ENCODE measurements around the gene DDX49.

Gene DDX49

GRCh38 chr19:18871543-18871942 is 48.0 kb upstream of the DDX49 start:
- no peak overlapping the region for H3K9ac ChIP-seq (ENCODE audit: low read length)
- no peaks in the 10 kb centered on the region for H3K9me3 ChIP-seq (ENCODE audit: insufficient read depth, low read length)
- H3K4me3 ChIP-seq (ENCODE audit: insufficient read depth, low read length, poor library complexity, severe bottlenecking), result no peak overlapping the region
- H4K20me1 ChIP-seq (ENCODE audit: low read depth, low read length), result no peaks in the 10 kb centered on the region
- no peaks in the 10 kb centered on the region for H3K27me3 ChIP-seq (ENCODE audit: low read length)
- H3K9me2 ChIP-seq (replicated peaks; ENCODE audit: insufficient read depth, low read length), result no peaks in the 10 kb centered on the region
- no peaks in the 10 kb centered on the region for H3F3A ChIP-seq (ENCODE audit: insufficient read depth)
- TF ChIP-seq EZH2phosphoT487 (conservative IDR thresholded peaks at IDR 0.05; ENCODE audit: low read length), result no peak
- TF ChIP-seq CTCF (IDR thresholded peaks at IDR 0.05; ENCODE audit: insufficient read depth, low read length, poor library complexity, severe bottlenecking), result no peak
- H3K27ac ChIP-seq (ENCODE audit: low read depth, low read length), result no peak overlapping the region
- no peaks in the 10 kb centered on the region for H3K79me2 ChIP-seq (ENCODE audit: insufficient read depth, low read length)
- H3K36me3 ChIP-seq (ENCODE audit: low read length), result peaks cover 4% of the 10 kb centered on the region; the same call in 1 of the 2 replicates
- H3K4me2 ChIP-seq (ENCODE audit: low read depth, low read length, poor library complexity, severe bottlenecking), result no peak overlapping the region
- no peak overlapping the region for H2AFZ ChIP-seq (ENCODE audit: low read depth, low read length, severe bottlenecking)

- Histone ChIP-seq H3K9ac (ENCODE audit: low read length) (no peak overlapping the region), H3F3A (ENCODE audit: insufficient read depth) (no peaks in the 10 kb centered on the region), H3K27me3 (ENCODE audit: low read length) (no peaks in the 10 kb centered on the region), H2AFZ (ENCODE audit: low read depth, low read length, severe bottlenecking) (no peak overlapping the region), H3K4me3 (ENCODE audit: insufficient read depth, low read length, poor library complexity, severe bottlenecking) (no peak overlapping the region), H3K79me2 (ENCODE audit: insufficient read depth, low read length) (no peaks in the 10 kb centered on the region), H4K20me1 (ENCODE audit: low read depth, low read length) (no peaks in the 10 kb centered on the region), H3K27ac (ENCODE audit: low read depth, low read length) (no peak overlapping the region), H3K36me3 (ENCODE audit: low read length) (no peaks in the 10 kb centered on the region), H3K9me2 (replicated peaks; ENCODE audit: insufficient read depth, low read length) (no peaks in the 10 kb centered on the region), H3K9me3 (ENCODE audit: insufficient read depth, low read length) (no peaks in the 10 kb centered on the region), H3K4me2 (ENCODE audit: low read depth, low read length, poor library complexity, severe bottlenecking) (no peak overlapping the region)
- TF ChIP-seq CTCF (IDR thresholded peaks at IDR 0.05; ENCODE audit: insufficient read depth, low read length, poor library complexity, severe bottlenecking) (no peak), EZH2phosphoT487 (conservative IDR thresholded peaks at IDR 0.05; ENCODE audit: low read length) (no peak)
Observed at GRCh38 chr19:18875726-18876125, 43.8 kb upstream of the DDX49 start.

- TF ChIP-seq EZH2phosphoT487 (conservative IDR thresholded peaks at IDR 0.05; ENCODE audit: low read length) (no peak), CTCF (IDR thresholded peaks at IDR 0.05; ENCODE audit: insufficient read depth, low read length, poor library complexity, severe bottlenecking) (no peak)
- H3K4me2 ChIP-seq (ENCODE audit: low read depth, low read length, poor library complexity, severe bottlenecking), result no peak overlapping the region
- H3K27me3 ChIP-seq (ENCODE audit: low read length), result no peaks in the 10 kb centered on the region
- no peak overlapping the region for H3K4me3 ChIP-seq (ENCODE audit: insufficient read depth, low read length, poor library complexity, severe bottlenecking)
- no peaks in the 10 kb centered on the region for H3K79me2 ChIP-seq (ENCODE audit: insufficient read depth, low read length)
- H3F3A ChIP-seq (ENCODE audit: insufficient read depth), result no peaks in the 10 kb centered on the region
- no peaks in the 10 kb centered on the region for H4K20me1 ChIP-seq (ENCODE audit: low read depth, low read length)
- no peak overlapping the region for H3K27ac ChIP-seq (ENCODE audit: low read depth, low read length)
- no peak overlapping the region for H2AFZ ChIP-seq (ENCODE audit: low read depth, low read length, severe bottlenecking)
- no peaks in the 10 kb centered on the region for H3K36me3 ChIP-seq (ENCODE audit: low read length)
- H3K9ac ChIP-seq (ENCODE audit: low read length), result no peak overlapping the region
- no peaks in the 10 kb centered on the region for H3K9me3 ChIP-seq (ENCODE audit: insufficient read depth, low read length)
- no peaks in the 10 kb centered on the region for H3K9me2 ChIP-seq (replicated peaks; ENCODE audit: insufficient read depth, low read length)
Observed at GRCh38 chr19:18876865-18877264, 42.6 kb upstream of the DDX49 start.
